Measurements from ENCODE around the gene ANO7. TPM values are rescaled to one million over a fixed set of nuclear protein-coding genes. Genes with fewer than 3 reads are reported as not detected.

Gene ANO7
- total and polyA plus RNA-seq, 2 of the 13 experiments (the other 11 are each of a cell fraction or from before 2014, with no cell fraction given), result 4.1 to 4.9 TPM

- no peak for TF ChIP-seq PHB2 (IDR thresholded peaks at IDR 0.05; ENCODE audit: partially characterized antibody)
- TF ChIP-seq POLR2A (IDR thresholded peaks at IDR 0.05; ENCODE audit: insufficient read depth in 1 of 2, low read depth in 2 of 2, low read length in 2 of 2), result peak in 1 of 2 experiments; percentile 26; a peak in 2 of 4 replicates
- no peak for TF ChIP-seq ZIK1 (CRISPR knock-in tag; IDR thresholded peaks at IDR 0.05; ENCODE audit: borderline replicate concordance, low read depth)
- TF ChIP-seq ATF7-NPFF (CRISPR knock-in tag; IDR thresholded peaks at IDR 0.05; ENCODE audit: low read depth), result no peak
- TF ChIP-seq MXD1 (CRISPR knock-in tag; IDR thresholded peaks at IDR 0.05), result no peak
- no peak for TF ChIP-seq SSRP1 (CRISPR knock-in tag; IDR thresholded peaks at IDR 0.05)
- TF ChIP-seq THYN1 (CRISPR knock-in tag; IDR thresholded peaks at IDR 0.05; ENCODE audit: borderline replicate concordance, low read depth), result no peak
- no peak for TF ChIP-seq NFE2L1 (CRISPR knock-in tag; IDR thresholded peaks at IDR 0.05; ENCODE audit: borderline replicate concordance)
- TF ChIP-seq SALL2 (CRISPR knock-in tag; IDR thresholded peaks at IDR 0.05), result no peak
- TF ChIP-seq POLR2G (IDR thresholded peaks at IDR 0.05; ENCODE audit: low read depth, low read length), result peak; percentile 22; the same call in 1 of the 2 replicates
- TF ChIP-seq ZFYVE20 (CRISPR knock-in tag; IDR thresholded peaks at IDR 0.05; ENCODE audit: borderline replicate concordance, low read depth), result no peak
- no peak for TF ChIP-seq SNAPC5 (CRISPR knock-in tag; IDR thresholded peaks at IDR 0.05; ENCODE audit: borderline replicate concordance)
- no peak for TF ChIP-seq ZNF543 (CRISPR knock-in tag; IDR thresholded peaks at IDR 0.05)
Measured at GRCh38 chr2:241227594-241227993, 39.1 kb downstream of the ANO7 start (continued).

GRCh38 chr2:241228081-241228859, 39.8 kb downstream of the ANO7 start:
- BruUV-seq (replicated peaks), result no TSS peak
- Histone ChIP-seq H3K4me1 (ENCODE audit: insufficient read depth, low read length) (peaks cover 38% of the 10 kb centered on the region), H3K27me3 (ENCODE audit: control insufficient read depth in 1 of 2, insufficient read depth in 2 of 2, low read length in 2 of 2) (no peaks in the 10 kb centered on the region), H4K20me1 (ENCODE audit: insufficient read depth, low read length) (peaks cover 41% of the 10 kb centered on the region; the same call in 1 of the 2 replicates), H3K27ac (ENCODE audit: extremely low read length, insufficient read depth, low read length) (no peak overlapping the region), H3K79me2 (ENCODE audit: insufficient read depth, low read length) (peaks cover 7% of the 10 kb centered on the region), H3K4me3 (replicated peaks in 1 of 3; ENCODE audit: insufficient read depth in 1 of 3, low read depth in 2 of 3, low read length in 3 of 3) (no peak overlapping the region), H2AFZ (ENCODE audit: low read length) (no peak overlapping the region), H3K9me3 (ENCODE audit: low read length) (no peaks in the 10 kb centered on the region), H3K4me2 (ENCODE audit: low read depth, low read length) (no peak overlapping the region), H3K36me3 (replicated peaks in 1 of 2; ENCODE audit: control insufficient read depth in 1 of 2, insufficient read depth in 2 of 2, low read length in 2 of 2) (peaks cover 38 to 71% of the 10 kb centered on the region in 2 experiments), H3K9ac (ENCODE audit: insufficient read depth, low read depth, low read length) (no peak overlapping the region)
- POLR2A ChIA-PET, result no interaction called here
- WGBS (ENCODE audit: low lambda C conversion rate), result 96% methylated on average over 24 of the region's 26 CpGs
- in situ Hi-C loops (cut with HindIII; ENCODE audit: extremely low pct_ligation_motif_present, low pct_unique_long_range_greater_than_20kb) (no loop called here), intact Hi-C loops (cut with micrococcal nuclease; ENCODE audit: unreplicated experiment) (loop anchor here (10.0 kb wide), 1 partner anchor 373 kb away; no protein-coding TSS in a partner anchor)
- no peak for ATAC-seq
- CTCF ChIA-PET (ENCODE audit: low intra/inter-chr PET ratio, low total read pairs), result no interaction called here
- no peak for DNase-seq (ENCODE audit: low spot score)
- no peak for FAIRE-seq
- TF ChIP-seq FOXC1 (CRISPR knock-in tag; IDR thresholded peaks at IDR 0.05; ENCODE audit: borderline replicate concordance) (peak; percentile 38; the same call in 1 of the 2 replicates), ZBTB38 (CRISPR knock-in tag; IDR thresholded peaks at IDR 0.05) (peak; percentile 14; the same call in 1 of the 2 replicates), ZC3H4 (CRISPR knock-in tag; IDR thresholded peaks at IDR 0.05; ENCODE audit: borderline replicate concordance) (0 out of 2 replicates have a peak, but pooled peaks have one; percentile 6), NFE2L2 (IDR thresholded peaks at IDR 0.05; ENCODE audit: low read length) (peak; percentile 13; the same call in 1 of the 2 replicates), FOXO4 (CRISPR knock-in tag; conservative IDR thresholded peaks at IDR 0.05) (0 out of 2 replicates have a peak, but pooled peaks have one; percentile 67), LCORL (IDR thresholded peaks at IDR 0.05) (no peak), LCORL (CRISPR knock-in tag; IDR thresholded peaks at IDR 0.05) (peak; percentile 19; the same call in 1 of the 2 replicates), PCBP1 (IDR thresholded peaks at IDR 0.05; ENCODE audit: borderline replicate concordance, low read depth, low read length) (0 out of 2 replicates have a peak, but pooled peaks have one; percentile 42), NCOA5 (CRISPR knock-in tag; IDR thresholded peaks at IDR 0.05) (0 out of 2 replicates have a peak, but pooled peaks have one; percentile 72), RBFOX2 (IDR thresholded peaks at IDR 0.05; ENCODE audit: low read depth, low read length) (peak; percentile 64)
